Measurements from ENCODE around the gene ECT2L. TPM values are rescaled to one million over a fixed set of nuclear protein-coding genes. Genes with fewer than 3 reads are reported as not detected.

The ECT2L gene
- total RNA-seq, 3 donors from 2014 or later = not detected

- Histone ChIP-seq H3K4me1 (ENCODE audit: low read depth) (peaks cover 3% of the 10 kb centered on the region), H3K9me3 (no peaks in the 10 kb centered on the region), H3K4me3 (no peak overlapping the region), H3K36me3 (ENCODE audit: low read depth) (no peaks in the 10 kb centered on the region)
- TF ChIP-seq, protein P1, sequence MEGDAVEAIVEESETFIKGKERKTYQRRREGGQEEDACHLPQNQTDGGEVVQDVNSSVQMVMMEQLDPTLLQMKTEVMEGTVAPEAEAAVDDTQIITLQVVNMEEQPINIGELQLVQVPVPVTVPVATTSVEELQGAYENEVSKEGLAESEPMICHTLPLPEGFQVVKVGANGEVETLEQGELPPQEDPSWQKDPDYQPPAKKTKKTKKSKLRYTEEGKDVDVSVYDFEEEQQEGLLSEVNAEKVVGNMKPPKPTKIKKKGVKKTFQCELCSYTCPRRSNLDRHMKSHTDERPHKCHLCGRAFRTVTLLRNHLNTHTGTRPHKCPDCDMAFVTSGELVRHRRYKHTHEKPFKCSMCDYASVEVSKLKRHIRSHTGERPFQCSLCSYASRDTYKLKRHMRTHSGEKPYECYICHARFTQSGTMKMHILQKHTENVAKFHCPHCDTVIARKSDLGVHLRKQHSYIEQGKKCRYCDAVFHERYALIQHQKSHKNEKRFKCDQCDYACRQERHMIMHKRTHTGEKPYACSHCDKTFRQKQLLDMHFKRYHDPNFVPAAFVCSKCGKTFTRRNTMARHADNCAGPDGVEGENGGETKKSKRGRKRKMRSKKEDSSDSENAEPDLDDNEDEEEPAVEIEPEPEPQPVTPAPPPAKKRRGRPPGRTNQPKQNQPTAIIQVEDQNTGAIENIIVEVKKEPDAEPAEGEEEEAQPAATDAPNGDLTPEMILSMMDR (IDR thresholded peaks at IDR 0.05) = no peak
- intact Hi-C loops (cut with DNase I, micrococcal nuclease) = no loop called here
- ATAC-seq (no peak), DNase-seq (no peak)
Observed at GRCh38 chr6:138882369-138883017, 86.6 kb downstream of the ECT2L start.

- Histone ChIP-seq H3K4me1 (ENCODE audit: low read depth) (peaks cover 7% of the 10 kb centered on the region), H3K4me3 (no peak overlapping the region), H3K36me3 (ENCODE audit: low read depth) (no peaks in the 10 kb centered on the region), H3K9me3 (no peaks in the 10 kb centered on the region)
- TF ChIP-seq, protein P1 (IDR thresholded peaks at IDR 0.05) = no peak
- ATAC-seq (no peak), DNase-seq (no peak)
- intact Hi-C loops (cut with DNase I, micrococcal nuclease) = no loop called here
Observed at GRCh38 chr6:138885156-138885819, 89.4 kb downstream of the ECT2L start.

DNA sequence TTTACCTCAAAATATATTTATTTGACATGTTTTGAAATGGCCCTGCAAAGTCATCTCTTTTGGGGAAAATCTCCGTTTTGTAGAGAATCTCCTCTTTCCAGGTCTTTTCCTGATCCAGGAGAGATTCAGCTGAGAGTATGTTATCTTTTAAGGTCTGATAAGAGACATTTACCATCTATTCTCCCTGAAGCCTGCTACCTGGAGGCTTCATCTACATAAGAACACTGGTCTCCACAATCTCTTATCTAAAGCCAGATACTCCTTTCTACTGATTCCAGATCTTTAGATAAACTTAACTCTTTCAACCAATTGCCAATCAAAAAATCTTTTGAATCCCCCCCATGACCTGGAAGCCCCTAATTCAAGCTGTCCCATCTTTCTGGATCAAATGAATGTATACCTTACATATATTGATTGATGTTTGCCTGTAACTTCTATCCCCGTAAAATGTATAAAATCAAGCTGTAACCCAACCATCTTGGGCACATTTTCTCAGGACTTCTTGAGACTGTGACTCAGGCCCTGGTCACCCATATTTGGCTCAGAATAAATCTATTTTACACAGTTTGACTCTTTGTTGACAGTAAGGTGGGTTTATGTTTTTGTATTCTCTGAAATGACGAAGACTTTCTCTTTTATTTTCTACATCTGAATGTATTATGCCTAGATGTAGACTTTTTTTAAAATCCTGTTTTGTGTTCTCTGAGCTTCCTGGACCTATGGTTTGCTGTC lies 95.5 kb downstream of the ECT2L start:
- ATAC-seq (no peak), DNase-seq (no peak)
- TF ChIP-seq, protein P1 (IDR thresholded peaks at IDR 0.05) = no peak

DNA sequence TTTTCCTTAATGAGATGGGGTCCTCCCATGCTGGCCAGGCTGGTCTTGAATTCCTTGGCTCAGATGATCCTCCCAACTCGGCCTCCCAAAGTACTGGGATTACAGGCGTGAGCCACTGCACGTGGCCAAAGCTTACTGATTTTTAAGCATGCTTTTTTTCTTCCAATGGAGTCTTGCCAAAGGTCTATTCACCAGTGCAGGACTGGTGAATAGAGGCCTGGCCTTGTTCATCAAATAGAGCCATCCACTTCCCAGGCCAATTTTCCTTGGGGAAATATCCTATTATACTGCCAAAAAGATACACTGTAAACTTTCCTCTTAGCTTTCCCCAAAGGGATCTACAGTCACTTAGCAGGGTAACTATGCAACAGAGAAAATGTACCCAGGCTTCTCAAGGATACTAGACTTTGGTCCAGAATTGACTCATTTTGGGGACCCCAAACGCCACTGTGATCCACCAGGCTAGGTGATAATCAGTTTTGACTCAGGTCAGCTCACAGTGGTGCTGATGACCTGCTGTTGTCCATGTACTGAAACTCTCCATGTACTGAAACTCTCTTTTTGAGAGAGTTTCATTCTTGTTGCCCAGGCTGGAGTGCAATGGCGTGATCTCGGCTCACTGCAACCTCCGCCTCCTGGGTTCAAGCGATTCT lies 100.3 kb downstream of the ECT2L start:
- no peaks in the 10 kb centered on the region for H3K36me3 ChIP-seq (ENCODE audit: low read depth)
- no peaks in the 10 kb centered on the region for H3K9me3 ChIP-seq
- TF ChIP-seq, protein P1 (IDR thresholded peaks at IDR 0.05) = no peak
- ATAC-seq (no peak), DNase-seq (no peak)
- no peak overlapping the region for H3K4me3 ChIP-seq
- intact Hi-C loops (cut with DNase I, micrococcal nuclease) = no loop called here
- H3K4me1 ChIP-seq (ENCODE audit: low read depth) = no peaks in the 10 kb centered on the region

More for the DNA sequence above, 95.5 kb downstream of the ECT2L start:
- H3K4me3 ChIP-seq = no peak overlapping the region
- H3K36me3 ChIP-seq (ENCODE audit: low read depth) = no peaks in the 10 kb centered on the region
- intact Hi-C loops (cut with DNase I, micrococcal nuclease) = no loop called here
- H3K9me3 ChIP-seq = no peaks in the 10 kb centered on the region
- peaks cover 7% of the 10 kb centered on the region for H3K4me1 ChIP-seq (ENCODE audit: low read depth)

DNA sequence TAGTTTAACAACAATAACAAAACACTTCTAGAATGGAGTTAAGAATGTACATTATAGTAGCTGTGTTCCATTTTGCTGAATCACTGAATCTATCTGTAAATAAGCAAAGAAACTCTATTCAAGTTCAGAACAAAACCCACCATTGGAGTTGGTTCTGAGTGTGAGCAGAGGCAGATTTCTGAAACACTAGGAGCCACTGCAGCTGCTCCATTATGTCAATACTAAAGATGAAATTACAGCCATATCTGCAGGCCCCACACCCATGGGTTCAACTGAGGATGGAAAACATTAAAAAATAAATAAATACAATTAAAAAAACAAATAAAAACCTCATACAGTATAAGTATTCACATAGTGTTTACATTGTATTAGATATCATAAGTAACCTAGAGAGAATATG lies 101.1 kb downstream of the ECT2L start:
- TF ChIP-seq, protein P1 (IDR thresholded peaks at IDR 0.05) = no peak
- no peak for ATAC-seq
- DNase-seq = no peak
- Histone ChIP-seq H3K4me3 (no peak overlapping the region), H3K36me3 (ENCODE audit: low read depth) (no peaks in the 10 kb centered on the region), H3K9me3 (no peaks in the 10 kb centered on the region), H3K4me1 (ENCODE audit: low read depth) (no peaks in the 10 kb centered on the region)
- intact Hi-C loops (cut with DNase I, micrococcal nuclease) = no loop called here

All from mucosa of descending colon (tissue), 3 donors.